ENCODE measurements around the gene LCP2. TPM values are rescaled to one million over a fixed set of nuclear protein-coding genes. Genes with fewer than 3 reads are reported as not detected.

Gene LCP2
- total RNA-seq, 1 experiment from 2014 or later: 0.61 TPM

GRCh38 chr5:170265522-170265921 lies 32.1 kb downstream of the LCP2 start:
- H3K36me3 ChIP-seq (ENCODE audit: control insufficient read depth in 1 of 2, insufficient read depth in 2 of 2, low read length in 2 of 2): no peaks in the 10 kb centered on the region
- H4K20me1 ChIP-seq (ENCODE audit: insufficient read depth): no peaks in the 10 kb centered on the region
- intact Hi-C loops (cut with micrococcal nuclease): loop anchor here (5.0 kb wide), 1 partner anchor 367 kb away; no protein-coding TSS in a partner anchor
- H2AFZ ChIP-seq (ENCODE audit: low read depth, low read length, poor library complexity, severe bottlenecking): no peak overlapping the region
- H3K4me3 ChIP-seq (replicated peaks in 1 of 2; ENCODE audit: low read depth in 1 of 2, low read length in 2 of 2): no peak overlapping the region
- DNase-seq (ENCODE audit: low read depth, low spot score): no peak
- no peaks in the 10 kb centered on the region for H3K9me2 ChIP-seq (ENCODE audit: insufficient read depth)
- H3K27ac ChIP-seq (ENCODE audit: low read depth, low read length): no peak overlapping the region
- H3K79me2 ChIP-seq (ENCODE audit: insufficient read depth, low read length): no peaks in the 10 kb centered on the region
- ChIA-PET CTCF (interaction anchor here (1.8 to 3.8 kb wide), 3 partner anchors 17 to 74 kb away, joined by 4 to 30 read pairs (median 12); no protein-coding TSS in a partner anchor), RAD21 (ENCODE audit: low non-redundant PET in 1 of 2, low total read pairs in 2 of 2, uncharacterized antibody in 2 of 2, unreplicated experiment in 2 of 2) (no interaction called here), POLR2A (no interaction called here)
- no peak overlapping the region for H3K9ac ChIP-seq (ENCODE audit: low read length)
- no TSS peak for BruUV-seq (replicated peaks)
- no peaks in the 10 kb centered on the region for H3K4me1 ChIP-seq (ENCODE audit: control insufficient read depth in 1 of 2, insufficient read depth in 2 of 2, low read length in 2 of 2)
- no peak for ATAC-seq
- TF ChIP-seq ZBTB33 (IDR thresholded peaks at IDR 0.05; ENCODE audit: extremely low read depth, insufficient replicate concordance, low read length) (no peak), RAD21 (IDR thresholded peaks at IDR 0.05; ENCODE audit: low read depth) (no peak), EGR1 (IDR thresholded peaks at IDR 0.05; ENCODE audit: low read depth) (no peak), EZH2phosphoT487 (IDR thresholded peaks at IDR 0.05; ENCODE audit: borderline replicate concordance) (no peak), CTCF (IDR thresholded peaks at IDR 0.05 in 2 of 3, conservative IDR thresholded peaks at IDR 0.05 in 1 of 3; ENCODE audit: borderline replicate concordance in 1 of 3, insufficient read depth in 1 of 3, low read depth in 2 of 3, low read length in 2 of 3) (no peak), ZFX (IDR thresholded peaks at IDR 0.05) (no peak), POLR2A (IDR thresholded peaks at IDR 0.05; ENCODE audit: borderline replicate concordance, extremely low read depth, insufficient read depth, insufficient read length) (no peak), TCF7L2 (IDR thresholded peaks at IDR 0.05; ENCODE audit: borderline replicate concordance, extremely low read depth, insufficient read depth, insufficient read length) (no peak), FOSL1 (IDR thresholded peaks at IDR 0.05; ENCODE audit: low read depth) (no peak), ATF3 (IDR thresholded peaks at IDR 0.05) (no peak), ZNF274 (IDR thresholded peaks at IDR 0.05; ENCODE audit: low read depth, low read length) (no peak), REST (IDR thresholded peaks at IDR 0.05; ENCODE audit: low read depth) (no peak), ELF1 (IDR thresholded peaks at IDR 0.05; ENCODE audit: borderline replicate concordance, low read depth) (no peak), JUND (IDR thresholded peaks at IDR 0.05) (no peak)
- H3K9me3 ChIP-seq (ENCODE audit: control insufficient read depth in 1 of 2, insufficient read depth in 1 of 2, low read depth in 1 of 2, low read length in 2 of 2): no peaks in the 10 kb centered on the region
- H3K27me3 ChIP-seq (ENCODE audit: insufficient read depth, low read length): peaks cover 64% of the 10 kb centered on the region
- no peak overlapping the region for H3K4me2 ChIP-seq (ENCODE audit: low read length)
